CD4-positive, CD25-positive, alpha-beta regulatory T cell (primary cell): ENCODE measurements around the gene GCH1. TPM values are rescaled to one million over a fixed set of nuclear protein-coding genes. Genes with fewer than 3 reads are reported as not detected.
A peak's percentile ranks its signal among the peaks of the same experiment; 100 is the strongest.

ENCODE experiments used
- ATAC-seq, 2 donors: fragments of 150-1000 bp; cut with Tn5 transposase; one replicate each; pipeline ENCODE4 v1.10.0; 2021; ENCODE audit warnings: low read depth in 2 of 2, moderate number of reproducible peaks in 2 of 2, moderate library complexity in 1 of 2
- DNase-seq, 3 donors: peaks; one replicate each; pipeline versions ENCODE4 v3.0.0 to v3.0.0-alpha.2; 2012 to 2022; ENCODE audit warnings: mixed read lengths in 1 of 3
- H3K27ac ChIP-seq: one replicate; pipeline ENCODE4 v1.7.0; 2013; ENCODE audit warnings: mild to moderate bottlenecking, low read length; ENCODE audit not compliant: insufficient read depth, poor library complexity, severe bottlenecking
- H3K27me3 ChIP-seq: one replicate; pipeline ENCODE4 v1.7.0; 2013; ENCODE audit warnings: low read length; ENCODE audit not compliant: control insufficient read depth, insufficient read depth
- H3K36me3 ChIP-seq: one replicate; pipeline ENCODE4 v1.7.0; 2013; ENCODE audit warnings: mild to moderate bottlenecking, low read length, moderate library complexity; ENCODE audit not compliant: control insufficient read depth, insufficient read depth
- H3K4me1 ChIP-seq: 2 replicates; pipeline ENCODE4 v1.7.0; 2013; ENCODE audit warnings: mild to moderate bottlenecking, low read length; ENCODE audit not compliant: insufficient read depth, control insufficient read depth, poor library complexity, severe bottlenecking
- H3K4me3 ChIP-seq: one replicate; pipeline ENCODE4 v1.7.0; 2013; ENCODE audit warnings: low read depth, mild to moderate bottlenecking, low read length, moderate library complexity
- H3K9me3 ChIP-seq, 2 experiments: 1 replicate in 1 of 2; 2 replicates in 1 of 2; pipeline ENCODE4 v1.7.0; 2013; ENCODE audit warnings: low read length in 2 of 2, mild to moderate bottlenecking in 1 of 2, moderate library complexity in 1 of 2; ENCODE audit not compliant: control insufficient read depth in 2 of 2
- H3K27ac Mint-ChIP-seq, 3 donors: one replicate each; pipeline ENCODE4 v1.8.0; 2020 to 2022; ENCODE audit warnings: mild to moderate bottlenecking in 3 of 3, mixed read lengths in 3 of 3, moderate library complexity in 2 of 3
- H3K27me3 Mint-ChIP-seq: one replicate; pipeline ENCODE4 v1.8.0; 2022; ENCODE audit warnings: mild to moderate bottlenecking, mixed read lengths
- H3K36me3 Mint-ChIP-seq: one replicate; pipeline ENCODE4 v1.8.0; 2020; ENCODE audit warnings: mixed read lengths
- H3K4me1 Mint-ChIP-seq, 4 donors: one replicate each; pipeline ENCODE4 v1.8.0; 2020 to 2022; ENCODE audit warnings: mixed read lengths in 4 of 4, mild to moderate bottlenecking in 1 of 4
- H3K4me3 Mint-ChIP-seq, 4 donors: one replicate each; pipeline ENCODE4 v1.8.0; 2020 to 2022; ENCODE audit warnings: mild to moderate bottlenecking in 4 of 4, mixed read lengths in 4 of 4, moderate library complexity in 3 of 4
- H3K9me3 Mint-ChIP-seq, 7 donors: one replicate each; pipeline ENCODE4 v1.8.0; 2020 to 2022; ENCODE audit warnings: mixed read lengths in 7 of 7, mild to moderate bottlenecking in 3 of 7, moderate library complexity in 2 of 7
- polyA plus RNA-seq, 4 donors: library from polyadenylated mRNA; unstranded; fragments of 300-500 nt; fragmentation: Illumina TruSeq; gene quantifications; one replicate each; pipeline ENCODE4 v1.2.3, GENCODE V29; 2021
- total RNA-seq: library from RNA; stranded (reverse); gene quantifications from one replicate; pipeline ENCODE4 v1.2.3, GENCODE V29; 2022

GCH1 gene
- 53.9 TPM for total RNA-seq
- 10 to 100 TPM; 41.8 to 63.0 (median 45.8) TPM for polyA plus RNA-seq

- H3K27ac Mint-ChIP-seq: peak within 1 kb of the TSS; percentile 82 to 92 (median 86)
- H3K9me3 Mint-ChIP-seq: no peaks in the 10 kb centered on the region
- Histone ChIP-seq H3K36me3 (no peaks in the 10 kb centered on the region), H3K9me3 (no peaks in the 10 kb centered on the region), H3K4me3 (peak within 1 kb of the TSS; percentile 88), H3K27me3 (no peaks in the 10 kb centered on the region), H3K27ac (peak within 1 kb of the TSS; percentile 92), H3K4me1 (peaks cover 21% of the 10 kb centered on the region)
- no peaks in the 10 kb centered on the region for H3K27me3 Mint-ChIP-seq
- peaks cover 12 to 44% (median 25%) of the 10 kb centered on the region in 4 donors for H3K4me1 Mint-ChIP-seq
- H3K36me3 Mint-ChIP-seq: no peaks in the 10 kb centered on the region
- ATAC-seq (peak; percentile 76 to 78), DNase-seq (peak; percentile 76 to 85 (median 77))
- peak within 1 kb of the TSS; percentile 92 to 98 (median 94) for H3K4me3 Mint-ChIP-seq
Measured at GRCh38 chr14:54902521-54903420, at the start of gene GCH1. Gene GCH1, minus strand, starts transcription at chr14:54902826. Its CDS starts 163 bp downstream, at chr14:54902663.

GRCh38 chr14:54947230-54947629 lies 44.6 kb upstream of the GCH1 start:
- H3K4me3 Mint-ChIP-seq: peak overlapping the region in 3 of 4 donors; percentile 13 to 36 (median 32)
- H3K4me1 Mint-ChIP-seq: peaks cover 0 to 33% (median 10%) of the 10 kb centered on the region in 4 donors
- ATAC-seq (peak; percentile 52 to 75), DNase-seq (peak in 2 of 3 donors; percentile 47 to 76)
- peaks cover 0 to 3% of the 10 kb centered on the region in 2 experiments for H3K9me3 ChIP-seq
- peak overlapping the region; percentile 25 for H3K27ac ChIP-seq
- peaks cover 6% of the 10 kb centered on the region for H3K36me3 Mint-ChIP-seq
- peaks cover 9% of the 10 kb centered on the region for H3K4me1 ChIP-seq
- H3K27me3 ChIP-seq: no peaks in the 10 kb centered on the region
- H3K27ac Mint-ChIP-seq: peak overlapping the region; percentile 76 to 80 (median 80)
- H3K27me3 Mint-ChIP-seq: no peaks in the 10 kb centered on the region
- H3K4me3 ChIP-seq: peak overlapping the region; percentile 32
- H3K36me3 ChIP-seq: no peaks in the 10 kb centered on the region
- peaks cover 0 to 13% (median 3%) of the 10 kb centered on the region in 7 donors for H3K9me3 Mint-ChIP-seq

- Mint-ChIP-seq H3K9me3 (peaks cover 0 to 13% (median 3%) of the 10 kb centered on the region in 7 donors), H3K4me1 (peaks cover 0 to 33% (median 10%) of the 10 kb centered on the region in 4 donors), H3K27ac (peak overlapping the region; percentile 76 to 80 (median 80)), H3K27me3 (no peaks in the 10 kb centered on the region), H3K36me3 (peaks cover 7% of the 10 kb centered on the region), H3K4me3 (no peak overlapping the region)
- Histone ChIP-seq H3K4me1 (peaks cover 9% of the 10 kb centered on the region), H3K36me3 (no peaks in the 10 kb centered on the region), H3K4me3 (no peak overlapping the region), H3K9me3 (peaks cover 0 to 3% of the 10 kb centered on the region in 2 experiments), H3K27me3 (no peaks in the 10 kb centered on the region), H3K27ac (peak overlapping the region; percentile 25)
- ATAC-seq (no peak), DNase-seq (no peak)
Measured at GRCh38 chr14:54946500-54946899, 43.9 kb upstream of the GCH1 start.

- Mint-ChIP-seq H3K27ac (peak overlapping the region in 1 of 3 donors; percentile 6), H3K9me3 (peaks cover 0 to 9% (median 3%) of the 10 kb centered on the region in 7 donors), H3K4me3 (no peak overlapping the region), H3K4me1 (peaks cover 0 to 33% (median 10%) of the 10 kb centered on the region in 4 donors), H3K36me3 (peaks cover 9% of the 10 kb centered on the region), H3K27me3 (no peaks in the 10 kb centered on the region)
- Histone ChIP-seq H3K36me3 (no peaks in the 10 kb centered on the region), H3K4me1 (peaks cover 9% of the 10 kb centered on the region), H3K27me3 (no peaks in the 10 kb centered on the region), H3K4me3 (no peak overlapping the region), H3K9me3 (peaks cover 0 to 3% of the 10 kb centered on the region in 2 experiments), H3K27ac (no peak overlapping the region)
- ATAC-seq (no peak), DNase-seq (no peak)
Measured at GRCh38 chr14:54944737-54945391, 42.2 kb upstream of the GCH1 start.

GRCh38 chr14:54942913-54943312 lies 40.3 kb upstream of the GCH1 start:
- Mint-ChIP-seq H3K9me3 (peaks cover 0 to 2% (median 0%) of the 10 kb centered on the region in 7 donors), H3K27ac (peak overlapping the region in 1 of 3 donors; percentile 9), H3K4me3 (no peak overlapping the region), H3K4me1 (peaks cover 0 to 22% (median 8%) of the 10 kb centered on the region in 4 donors), H3K36me3 (peaks cover 3% of the 10 kb centered on the region), H3K27me3 (no peaks in the 10 kb centered on the region)
- Histone ChIP-seq H3K4me3 (no peak overlapping the region), H3K4me1 (peaks cover 9% of the 10 kb centered on the region), H3K27ac (no peak overlapping the region), H3K9me3 (no peaks in the 10 kb centered on the region), H3K36me3 (no peaks in the 10 kb centered on the region), H3K27me3 (no peaks in the 10 kb centered on the region)
- ATAC-seq (no peak), DNase-seq (no peak)

- ATAC-seq: no peak
- Histone ChIP-seq H3K4me3 (no peak overlapping the region), H3K36me3 (no peaks in the 10 kb centered on the region), H3K27me3 (no peaks in the 10 kb centered on the region), H3K27ac (no peak overlapping the region), H3K9me3 (no peaks in the 10 kb centered on the region), H3K4me1 (no peaks in the 10 kb centered on the region)
- no peak for DNase-seq
- H3K27me3 Mint-ChIP-seq: no peaks in the 10 kb centered on the region
- H3K9me3 Mint-ChIP-seq: peaks cover 0 to 1% (median 0%) of the 10 kb centered on the region in 7 donors
- H3K36me3 Mint-ChIP-seq: peaks cover 3% of the 10 kb centered on the region
- peaks cover 0 to 5% (median under 1%) of the 10 kb centered on the region in 4 donors for H3K4me1 Mint-ChIP-seq
- no peak overlapping the region for H3K4me3 Mint-ChIP-seq
- peak overlapping the region in 1 of 3 donors; percentile 26 for H3K27ac Mint-ChIP-seq
Measured at GRCh38 chr14:54936816-54937215, 34.2 kb upstream of the GCH1 start.

GRCh38 chr14:54935958-54936357 lies 33.3 kb upstream of the GCH1 start:
- Mint-ChIP-seq H3K36me3 (no peaks in the 10 kb centered on the region), H3K27ac (no peak overlapping the region), H3K4me3 (no peak overlapping the region), H3K27me3 (no peaks in the 10 kb centered on the region), H3K9me3 (peaks cover 0 to 1% (median 0%) of the 10 kb centered on the region in 7 donors), H3K4me1 (peaks cover 3 to 12% (median 6%) of the 10 kb centered on the region in 4 donors)
- DNase-seq (no peak), ATAC-seq (no peak)
- Histone ChIP-seq H3K27ac (no peak overlapping the region), H3K9me3 (no peaks in the 10 kb centered on the region), H3K27me3 (no peaks in the 10 kb centered on the region), H3K4me3 (no peak overlapping the region), H3K4me1 (no peaks in the 10 kb centered on the region), H3K36me3 (no peaks in the 10 kb centered on the region)
